GM12878 (cell line): ENCODE results near the gene MITF.

Source experiments
- CBFB ChIP-seq: IDR thresholded peaks from 2 replicates; pipeline ENCODE4 v1.6.1; 2016; ENCODE audit warnings: antibody characterized with exemption, low read depth
- TF ChIP-seq, protein P1 (sequence below), 3 experiments: IDR thresholded peaks in 2 of 3; conservative IDR thresholded peaks in 1 of 3; 2 replicates each; pipeline ENCODE4 v1.5.1; 2011; ENCODE audit warnings: low read depth in 3 of 3, low read length in 3 of 3, mild to moderate bottlenecking in 3 of 3, control low read depth in 2 of 3, moderate library complexity in 2 of 3, inconsistent platforms in 1 of 3, mixed read lengths in 1 of 3; ENCODE audit not compliant: control insufficient read depth in 2 of 3, insufficient read depth in 1 of 3; ENCODE audit errors: extremely low read depth in 1 of 3

DNA sequence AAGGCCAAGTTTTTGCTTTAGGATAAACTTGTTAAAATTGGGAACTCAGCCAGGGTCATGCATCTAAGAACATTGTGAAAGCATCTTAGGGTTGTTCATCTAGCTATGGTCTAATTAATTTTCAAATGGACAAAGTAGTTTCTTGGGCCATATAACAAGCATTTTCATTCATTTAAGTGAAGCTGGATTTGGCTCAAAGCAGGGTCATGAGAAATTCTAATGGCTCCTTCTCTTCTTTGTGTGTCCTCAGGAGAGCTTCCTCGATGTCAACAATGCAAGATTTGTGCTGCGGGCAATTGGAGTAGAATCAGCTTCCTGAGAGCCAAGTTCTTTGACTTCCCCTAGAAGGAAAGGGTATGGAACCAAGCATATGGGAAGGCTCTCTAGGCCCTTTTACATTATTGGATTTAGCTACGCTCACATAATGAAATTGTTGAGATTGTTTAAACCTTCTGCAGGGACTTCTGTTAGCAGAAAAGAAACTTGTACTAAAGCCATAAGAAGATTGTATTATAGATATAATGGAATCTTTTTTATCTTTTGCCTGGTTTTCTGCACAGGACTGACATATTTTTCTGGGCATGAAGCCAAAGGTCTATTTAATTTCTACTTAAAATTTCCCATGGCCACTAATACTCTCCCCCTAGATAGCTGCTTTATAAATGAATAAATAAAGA, 258.5 kb downstream of the MITF start:
- TF ChIP-seq, protein P1, sequence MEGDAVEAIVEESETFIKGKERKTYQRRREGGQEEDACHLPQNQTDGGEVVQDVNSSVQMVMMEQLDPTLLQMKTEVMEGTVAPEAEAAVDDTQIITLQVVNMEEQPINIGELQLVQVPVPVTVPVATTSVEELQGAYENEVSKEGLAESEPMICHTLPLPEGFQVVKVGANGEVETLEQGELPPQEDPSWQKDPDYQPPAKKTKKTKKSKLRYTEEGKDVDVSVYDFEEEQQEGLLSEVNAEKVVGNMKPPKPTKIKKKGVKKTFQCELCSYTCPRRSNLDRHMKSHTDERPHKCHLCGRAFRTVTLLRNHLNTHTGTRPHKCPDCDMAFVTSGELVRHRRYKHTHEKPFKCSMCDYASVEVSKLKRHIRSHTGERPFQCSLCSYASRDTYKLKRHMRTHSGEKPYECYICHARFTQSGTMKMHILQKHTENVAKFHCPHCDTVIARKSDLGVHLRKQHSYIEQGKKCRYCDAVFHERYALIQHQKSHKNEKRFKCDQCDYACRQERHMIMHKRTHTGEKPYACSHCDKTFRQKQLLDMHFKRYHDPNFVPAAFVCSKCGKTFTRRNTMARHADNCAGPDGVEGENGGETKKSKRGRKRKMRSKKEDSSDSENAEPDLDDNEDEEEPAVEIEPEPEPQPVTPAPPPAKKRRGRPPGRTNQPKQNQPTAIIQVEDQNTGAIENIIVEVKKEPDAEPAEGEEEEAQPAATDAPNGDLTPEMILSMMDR (IDR thresholded peaks at IDR 0.05 in 2 of 3, conservative IDR thresholded peaks at IDR 0.05 in 1 of 3; ENCODE audit: control insufficient read depth in 2 of 3, extremely low read depth in 1 of 3, insufficient read depth in 1 of 3, low read depth in 3 of 3, low read length in 3 of 3): no peak
- TF ChIP-seq CBFB: no peak
